Breast epithelium (tissue), 4 donors: ENCODE data around the gene IFI16. TPM values are rescaled to one million over a fixed set of nuclear protein-coding genes. Genes with fewer than 3 reads are reported as not detected.

ENCODE experiments used
- DNase-seq, 2 donors: peaks; one replicate each; pipeline ENCODE4 v3.0.0-alpha.2; 2019; ENCODE audit warnings: low spot score in 2 of 2
- H3K27ac ChIP-seq, 2 donors: fragments of 200-600 bp; sonication (generic) in 1 of 2; one replicate each; pipeline ENCODE4 v1.5.1; 2016 to 2019; ENCODE audit warnings: mild to moderate bottlenecking in 1 of 2
- H3K27me3 ChIP-seq, 2 donors: fragments of 200-600 bp; sonication (generic) in 1 of 2; one replicate each; pipeline versions ENCODE4 v1.5.1 to v1.6.0; 2017 to 2019; ENCODE audit warnings: control low read depth in 1 of 2, mild to moderate bottlenecking in 1 of 2
- H3K36me3 ChIP-seq: fragments of 200-600 bp; one replicate; pipeline ENCODE4 v1.5.1; 2019
- H3K4me1 ChIP-seq, 2 donors: fragments of 200-600 bp; sonication (generic); one replicate each; pipeline ENCODE4 v1.5.1; 2016 to 2019; ENCODE audit warnings: control low read depth in 1 of 2
- H3K4me3 ChIP-seq, 3 donors: fragments of 200-600 bp; sonication (generic); 1 replicate in 2 of 3; 2 replicates in 1 of 3; pipeline ENCODE4 v1.5.1; 2016 to 2019; ENCODE audit warnings: mild to moderate bottlenecking in 3 of 3, moderate library complexity in 2 of 3
- H3K9me3 ChIP-seq, 2 donors: fragments of 200-600 bp; sonication (generic) in 1 of 2; one replicate each; pipeline ENCODE4 v1.5.1; 2016 to 2019; ENCODE audit warnings: control low read depth in 1 of 2
- POLR2A ChIP-seq: fragments of 450-650 bp; IDR thresholded peaks from one replicate; pipeline ENCODE4 v1.6.1; 2016; ENCODE audit warnings: antibody characterized with exemption, mild to moderate bottlenecking, moderate library complexity
- POLR2AphosphoS5 ChIP-seq, 3 donors: sonication (generic); formaldehyde crosslinking; IDR thresholded peaks; one replicate each; pipeline ENCODE4 v1.6.1; 2017; ENCODE audit warnings: antibody characterized with exemption in 3 of 3
- intact Hi-C: fragments of 100-400 bp; cut with DNase I; formaldehyde crosslinking; loops from one replicate; pipeline ENCODE4 v1.15.1; 2023; ENCODE audit warnings: low total_unique reads
- total RNA-seq, 3 donors: library from RNA; depleted of rRNA; stranded (reverse); fragments of >200 nt; gene quantifications; one replicate each; pipeline ENCODE4 v1.1.0, GENCODE V29; 2016
- TF ChIP-seq, protein P1 (sequence below), 3 donors: fragments of 450-650 bp; IDR thresholded peaks; one replicate each; pipeline ENCODE4 v1.5.1; 2016 to 2017; ENCODE audit warnings: antibody characterized with exemption in 3 of 3, mild to moderate bottlenecking in 3 of 3, moderate library complexity in 3 of 3

The IFI16 gene
- total RNA-seq, 3 donors from 2014 or later: 96.2 to 132 (median 109) TPM

DNA sequence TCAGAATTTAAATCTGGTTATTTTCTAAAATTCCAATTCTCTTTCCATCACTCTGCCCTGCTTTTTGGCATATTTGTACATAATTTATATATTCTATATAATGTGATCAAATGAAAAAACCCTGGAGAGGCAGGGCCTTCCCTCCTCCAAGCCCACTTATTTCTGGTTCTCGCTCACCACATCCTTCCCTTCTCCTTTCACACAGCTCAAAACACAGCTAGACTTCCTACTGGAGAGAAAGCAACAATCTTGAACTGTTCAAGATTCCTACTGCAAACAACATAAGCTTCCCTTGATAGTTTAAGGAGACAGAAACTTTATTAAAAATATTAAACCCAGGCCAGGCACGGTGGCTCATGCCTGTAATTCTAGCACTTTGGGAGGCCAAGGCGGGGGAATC lies 74.4 kb downstream of the IFI16 start:
- no peaks in the 10 kb centered on the region for H3K4me1 ChIP-seq
- no peak overlapping the region for H3K4me3 ChIP-seq
- no peak overlapping the region for H3K27ac ChIP-seq
- intact Hi-C loops: no loop called here
- H3K36me3 ChIP-seq: no peaks in the 10 kb centered on the region
- no peak for TF ChIP-seq POLR2AphosphoS5 (IDR thresholded peaks at IDR 0.05)
- TF ChIP-seq POLR2A: no peak
- TF ChIP-seq, protein P1, sequence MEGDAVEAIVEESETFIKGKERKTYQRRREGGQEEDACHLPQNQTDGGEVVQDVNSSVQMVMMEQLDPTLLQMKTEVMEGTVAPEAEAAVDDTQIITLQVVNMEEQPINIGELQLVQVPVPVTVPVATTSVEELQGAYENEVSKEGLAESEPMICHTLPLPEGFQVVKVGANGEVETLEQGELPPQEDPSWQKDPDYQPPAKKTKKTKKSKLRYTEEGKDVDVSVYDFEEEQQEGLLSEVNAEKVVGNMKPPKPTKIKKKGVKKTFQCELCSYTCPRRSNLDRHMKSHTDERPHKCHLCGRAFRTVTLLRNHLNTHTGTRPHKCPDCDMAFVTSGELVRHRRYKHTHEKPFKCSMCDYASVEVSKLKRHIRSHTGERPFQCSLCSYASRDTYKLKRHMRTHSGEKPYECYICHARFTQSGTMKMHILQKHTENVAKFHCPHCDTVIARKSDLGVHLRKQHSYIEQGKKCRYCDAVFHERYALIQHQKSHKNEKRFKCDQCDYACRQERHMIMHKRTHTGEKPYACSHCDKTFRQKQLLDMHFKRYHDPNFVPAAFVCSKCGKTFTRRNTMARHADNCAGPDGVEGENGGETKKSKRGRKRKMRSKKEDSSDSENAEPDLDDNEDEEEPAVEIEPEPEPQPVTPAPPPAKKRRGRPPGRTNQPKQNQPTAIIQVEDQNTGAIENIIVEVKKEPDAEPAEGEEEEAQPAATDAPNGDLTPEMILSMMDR (IDR thresholded peaks at IDR 0.05): no peak
- H3K27me3 ChIP-seq: no peaks in the 10 kb centered on the region
- no peak for DNase-seq
- H3K9me3 ChIP-seq: no peaks in the 10 kb centered on the region

DNA sequence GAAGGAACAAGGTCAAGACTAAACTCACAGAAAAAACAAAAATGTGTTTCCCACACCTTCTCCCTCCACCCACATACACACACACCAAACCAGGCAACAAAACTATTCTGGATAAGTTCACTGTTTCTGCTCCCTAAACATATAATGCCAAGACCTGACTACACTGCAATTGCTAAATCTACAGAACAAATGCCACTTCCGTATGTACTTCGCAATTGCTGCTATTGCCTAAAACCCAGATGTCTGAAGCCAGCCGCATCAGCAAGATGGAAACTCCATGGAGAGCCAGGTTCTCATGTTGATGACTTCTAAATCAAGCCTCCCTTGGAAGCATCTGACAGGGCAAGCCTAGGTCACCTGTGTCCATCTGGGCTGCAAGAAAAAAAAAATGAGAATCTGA lies 75.2 kb downstream of the IFI16 start:
- no peaks in the 10 kb centered on the region for H3K9me3 ChIP-seq
- H3K4me1 ChIP-seq: no peaks in the 10 kb centered on the region
- H3K36me3 ChIP-seq: no peaks in the 10 kb centered on the region
- no peak overlapping the region for H3K4me3 ChIP-seq
- no peak overlapping the region for H3K27ac ChIP-seq
- no peak for DNase-seq
- TF ChIP-seq POLR2A (no peak), POLR2AphosphoS5 (IDR thresholded peaks at IDR 0.05) (no peak)
- TF ChIP-seq, protein P1 (IDR thresholded peaks at IDR 0.05): no peak
- intact Hi-C loops: no loop called here
- no peaks in the 10 kb centered on the region for H3K27me3 ChIP-seq

DNA sequence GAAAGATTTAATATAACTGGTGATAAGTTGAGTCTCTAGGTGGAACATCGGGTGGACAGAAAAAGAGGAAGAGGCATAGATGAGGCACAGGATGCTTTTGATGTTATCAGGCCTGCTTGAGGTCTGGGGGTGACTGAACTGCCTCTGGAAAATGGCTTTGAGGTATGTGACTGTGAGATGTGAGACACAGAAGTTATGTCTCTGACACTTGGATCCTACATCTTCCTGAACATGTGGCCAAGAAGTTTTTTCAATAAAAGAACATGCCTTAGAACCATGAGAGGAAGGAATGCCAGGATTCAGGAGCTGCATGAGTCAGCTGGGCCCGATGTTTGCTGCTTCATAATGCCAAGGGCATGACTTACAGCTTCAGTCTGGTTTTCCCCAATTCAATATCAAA lies 78.3 kb downstream of the IFI16 start:
- no peak for DNase-seq
- TF ChIP-seq POLR2AphosphoS5 (IDR thresholded peaks at IDR 0.05) (no peak), POLR2A (no peak)
- TF ChIP-seq, protein P1 (IDR thresholded peaks at IDR 0.05): no peak
- Histone ChIP-seq H3K36me3 (no peaks in the 10 kb centered on the region), H3K27ac (no peak overlapping the region), H3K9me3 (no peaks in the 10 kb centered on the region), H3K4me3 (no peak overlapping the region), H3K27me3 (no peaks in the 10 kb centered on the region), H3K4me1 (no peaks in the 10 kb centered on the region)
- intact Hi-C loops: no loop called here

DNA sequence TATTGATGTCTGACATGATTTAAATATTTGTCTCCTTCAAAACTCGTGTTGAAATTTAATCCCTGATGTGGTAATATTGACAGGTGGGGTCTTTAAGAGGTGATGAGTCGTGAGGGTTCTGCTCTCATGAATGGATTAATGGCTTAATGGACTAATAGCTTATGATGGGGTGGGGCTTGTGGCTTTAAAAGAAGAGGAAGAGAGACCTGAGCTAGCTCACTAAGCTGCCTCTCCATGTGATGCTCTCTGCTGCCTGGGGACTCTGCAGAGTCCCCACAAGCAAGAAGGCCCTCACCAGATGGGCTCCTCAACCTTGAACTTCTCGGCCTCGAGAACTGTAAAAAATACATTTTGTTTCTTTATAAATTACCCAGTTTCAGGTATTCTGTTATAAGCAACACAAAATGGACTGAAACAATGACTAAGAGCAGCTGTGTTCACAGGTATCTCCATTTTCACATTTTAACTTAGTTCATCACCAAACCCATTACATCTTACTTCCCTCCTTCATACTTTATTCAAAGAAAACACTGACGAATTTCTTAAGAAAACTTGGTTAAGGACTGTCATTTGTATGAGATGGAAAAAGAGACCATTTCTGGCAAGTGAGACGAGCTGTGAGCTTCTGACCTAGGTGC lies 79.0 kb downstream of the IFI16 start:
- no peaks in the 10 kb centered on the region for H3K27me3 ChIP-seq
- intact Hi-C loops: no loop called here
- no peak overlapping the region for H3K4me3 ChIP-seq
- no peak for TF ChIP-seq POLR2AphosphoS5 (IDR thresholded peaks at IDR 0.05)
- TF ChIP-seq, protein P1 (IDR thresholded peaks at IDR 0.05): no peak
- TF ChIP-seq POLR2A: no peak
- no peak overlapping the region for H3K27ac ChIP-seq
- no peak for DNase-seq
- H3K4me1 ChIP-seq: no peaks in the 10 kb centered on the region
- no peaks in the 10 kb centered on the region for H3K36me3 ChIP-seq
- H3K9me3 ChIP-seq: no peaks in the 10 kb centered on the region

DNA sequence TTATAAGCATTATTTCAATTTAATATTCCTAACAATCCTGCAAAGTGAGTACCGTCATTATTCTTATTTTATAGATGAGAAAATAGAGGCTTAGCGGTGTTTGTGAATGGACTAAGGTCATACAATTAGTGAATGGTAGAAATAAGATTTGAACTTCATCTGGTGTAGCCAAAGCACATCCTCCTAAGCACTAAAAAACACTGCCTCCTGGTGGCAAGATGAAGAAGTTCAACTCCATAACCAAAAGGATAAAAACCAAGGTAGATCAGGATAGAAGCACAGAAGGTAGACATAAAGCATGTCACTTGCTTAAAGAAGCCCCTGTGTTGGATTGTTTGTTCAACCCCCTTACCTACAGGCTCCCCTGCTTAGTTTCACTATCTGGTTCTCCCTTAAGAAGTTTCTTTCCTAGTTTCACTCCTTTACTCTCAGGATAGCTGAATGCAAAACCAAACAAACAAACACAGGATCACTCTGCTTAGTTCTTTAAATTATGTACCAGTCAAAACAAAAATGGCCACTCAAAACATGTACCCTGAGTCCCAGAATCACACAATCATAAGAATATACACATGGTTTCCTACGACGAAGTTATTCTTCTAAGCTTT lies 79.6 kb downstream of the IFI16 start:
- no peaks in the 10 kb centered on the region for H3K36me3 ChIP-seq
- DNase-seq: no peak
- H3K27me3 ChIP-seq: no peaks in the 10 kb centered on the region
- H3K4me3 ChIP-seq: no peak overlapping the region
- no peak overlapping the region for H3K27ac ChIP-seq
- intact Hi-C loops: no loop called here
- no peak for TF ChIP-seq POLR2AphosphoS5 (IDR thresholded peaks at IDR 0.05)
- TF ChIP-seq, protein P1 (IDR thresholded peaks at IDR 0.05): peak in 1 of 3 donors; percentile 13
- H3K9me3 ChIP-seq: no peaks in the 10 kb centered on the region
- no peaks in the 10 kb centered on the region for H3K4me1 ChIP-seq
